ENCODE data around the gene GPR135.
A peak's percentile ranks its signal among the peaks of the same experiment; 100 is the strongest.

The GPR135 gene

GRCh38 chr14:59465316-59466135 is at the start of gene GPR135:
TSS of gene GPR135 (minus strand) at chr14:59465380. CDS start at chr14:59465226, 154 bp downstream.
- no peak for DNase-seq

DNA sequence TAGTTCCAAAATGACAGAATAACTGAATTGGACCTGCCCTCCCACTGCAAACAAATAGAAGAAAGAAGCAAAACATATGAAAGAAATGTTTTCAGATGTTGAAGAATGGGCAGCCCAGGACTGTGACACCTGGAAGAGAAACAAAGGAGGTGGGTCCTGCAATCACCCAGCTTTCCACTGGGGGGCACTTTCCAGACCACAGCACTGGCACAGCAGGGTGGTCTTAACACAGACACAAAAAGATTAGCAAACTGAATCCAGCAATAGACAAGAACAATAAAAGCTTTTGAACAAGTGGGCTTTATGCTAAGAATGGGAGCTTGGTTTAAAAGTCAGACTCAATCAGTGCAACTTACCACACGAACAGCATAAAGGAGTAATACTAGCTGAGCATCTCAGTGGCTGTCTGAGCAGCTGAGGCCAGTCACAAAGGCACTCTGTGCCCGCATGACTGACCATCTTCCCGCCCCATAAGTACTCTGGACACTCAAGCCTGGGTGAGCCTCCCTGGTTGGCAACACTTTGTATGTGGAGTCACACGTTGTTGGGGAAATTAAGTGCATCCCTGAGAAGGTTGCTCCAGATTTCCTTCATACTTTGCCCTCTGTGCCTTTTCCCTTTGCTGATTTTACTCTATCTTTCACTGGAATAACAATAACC is 46.9 kb upstream of the GPR135 start:
- DNase-seq, result peak; percentile 26

GRCh38 chr14:59510966-59511365 is 45.8 kb upstream of the GPR135 start:
- no peak for DNase-seq

GRCh38 chr14:59510001-59510400 is 44.8 kb upstream of the GPR135 start:
- DNase-seq, result no peak

- no peak for DNase-seq
Observed at GRCh38 chr14:59509101-59509500, 43.9 kb upstream of the GPR135 start.

DNA sequence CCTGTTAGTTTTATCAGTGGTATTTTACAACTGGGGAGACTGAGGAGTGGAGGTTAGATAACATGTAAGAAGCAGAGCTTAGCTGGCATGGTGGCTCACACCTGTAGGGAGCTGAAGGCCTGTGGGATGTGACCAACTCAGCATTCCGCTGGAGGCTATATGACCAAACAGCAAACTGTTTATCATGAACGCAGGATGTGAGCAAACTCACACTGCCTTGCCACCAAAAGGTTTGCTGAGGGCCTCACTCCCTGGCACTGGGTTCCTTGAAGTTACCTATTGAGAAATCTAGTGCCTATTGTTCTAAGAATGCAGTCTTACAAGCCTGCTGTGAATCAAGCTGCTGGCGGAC is 42.5 kb upstream of the GPR135 start:
- DNase-seq, result no peak

GRCh38 chr14:59507063-59507751 is 42.0 kb upstream of the GPR135 start:
- DNase-seq, result peak; percentile 81

- no peak for DNase-seq
Observed at GRCh38 chr14:59503256-59503655, 38.1 kb upstream of the GPR135 start.

GRCh38 chr14:59500732-59501131 is 35.6 kb upstream of the GPR135 start:
- no peak for DNase-seq

GRCh38 chr14:59492384-59492783 is 27.2 kb upstream of the GPR135 start:
- no peak for DNase-seq

DNA sequence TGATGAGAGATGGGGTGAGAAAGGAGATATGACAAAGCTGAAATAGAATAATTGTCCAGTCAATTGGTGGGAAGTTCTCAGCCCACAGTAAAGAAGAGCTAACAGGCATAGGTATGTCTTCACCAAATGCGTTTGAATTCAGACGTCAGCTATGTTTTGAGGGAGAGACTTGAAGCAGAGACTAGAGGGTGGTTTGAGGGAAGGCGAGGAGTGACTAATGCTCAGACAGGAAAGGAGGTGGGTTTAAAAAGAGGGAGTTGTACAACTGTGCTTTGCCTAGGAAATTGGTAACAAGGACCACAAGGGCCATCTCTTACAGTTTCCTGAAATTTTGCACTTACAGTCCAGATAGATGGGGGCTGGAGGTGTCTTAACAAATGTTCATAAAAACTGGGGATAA is 25.6 kb upstream of the GPR135 start:
- DNase-seq, result no peak

GRCh38 chr14:59484639-59485175 is 19.5 kb upstream of the GPR135 start:
- DNase-seq, result peak; percentile 79

- peak; percentile 97 for DNase-seq
Observed at GRCh38 chr14:59483819-59484638, 18.8 kb upstream of the GPR135 start, which contains the start of the genes JKAMP and L3HYPDH. TSS of gene JKAMP (plus strand) at chr14:59484517. CDS start at chr14:59484590, 73 bp downstream. TSS of gene L3HYPDH (minus strand) at chr14:59484408. CDS start at chr14:59484316, 92 bp downstream.

GRCh38 chr14:59483363-59483762 is 18.2 kb upstream of the GPR135 start:
- peak; percentile 58 for DNase-seq

GRCh38 chr14:59482541-59483331 is 17.6 kb upstream of the GPR135 start:
- peak; percentile 72 for DNase-seq

DNA sequence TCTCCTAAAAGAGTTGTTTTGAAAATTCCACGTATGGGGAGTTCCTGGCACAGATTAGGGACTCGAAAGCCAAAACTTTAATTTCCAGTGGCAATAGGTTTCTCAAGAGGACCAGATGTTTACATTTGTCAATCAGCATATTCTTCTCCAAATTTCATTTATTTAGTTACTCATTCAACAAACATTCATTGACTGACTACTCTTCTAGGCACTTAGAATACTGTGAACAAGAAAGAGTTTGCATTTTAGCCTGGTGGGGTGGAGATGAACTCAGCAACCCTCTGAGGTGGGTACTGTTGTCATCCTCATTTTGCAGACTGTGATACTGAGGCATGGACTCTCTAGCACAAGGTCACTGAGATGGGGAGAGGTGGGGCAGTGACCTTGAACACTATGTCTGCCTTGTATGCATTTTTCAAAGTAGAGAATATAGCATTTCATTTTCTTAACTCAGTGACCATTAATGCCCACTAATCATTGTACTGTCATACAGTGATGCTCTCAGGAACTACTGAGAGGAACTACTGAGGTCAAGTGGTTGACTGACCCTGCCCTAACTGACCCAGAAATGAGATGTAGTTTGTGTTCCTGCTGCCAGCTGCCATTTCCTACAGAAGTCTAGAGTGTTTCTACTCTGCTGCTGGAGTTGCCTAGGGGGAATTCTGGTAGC is 16.8 kb upstream of the GPR135 start:
- no peak for DNase-seq

GRCh38 chr14:59481407-59481806 is 16.2 kb upstream of the GPR135 start:
- DNase-seq, result no peak

DNA sequence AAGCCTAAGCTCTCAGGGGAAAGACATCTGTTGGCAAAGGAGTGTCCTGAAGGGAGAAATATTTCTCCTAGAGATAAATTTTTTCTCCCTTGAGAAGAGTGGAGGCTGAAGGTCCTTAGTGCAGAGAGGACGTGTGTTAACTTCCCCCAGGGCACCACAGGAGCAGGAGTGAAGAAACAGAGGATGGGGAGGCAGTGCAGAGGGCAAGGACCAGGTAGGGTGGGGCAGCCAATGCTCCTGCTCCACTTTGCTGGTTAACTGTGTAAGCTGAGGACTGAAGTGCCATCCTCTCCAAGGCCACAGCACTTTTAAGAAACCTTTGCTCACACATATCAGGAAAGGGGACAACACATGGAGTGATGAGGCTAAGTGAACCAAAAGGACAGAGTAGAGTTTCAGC is 15.0 kb upstream of the GPR135 start:
- DNase-seq, result no peak

- no peak for DNase-seq
Observed at GRCh38 chr14:59478540-59478939, 13.4 kb upstream of the GPR135 start.

GRCh38 chr14:59475709-59476108 is 10.5 kb upstream of the GPR135 start:
- no peak for DNase-seq

DNA sequence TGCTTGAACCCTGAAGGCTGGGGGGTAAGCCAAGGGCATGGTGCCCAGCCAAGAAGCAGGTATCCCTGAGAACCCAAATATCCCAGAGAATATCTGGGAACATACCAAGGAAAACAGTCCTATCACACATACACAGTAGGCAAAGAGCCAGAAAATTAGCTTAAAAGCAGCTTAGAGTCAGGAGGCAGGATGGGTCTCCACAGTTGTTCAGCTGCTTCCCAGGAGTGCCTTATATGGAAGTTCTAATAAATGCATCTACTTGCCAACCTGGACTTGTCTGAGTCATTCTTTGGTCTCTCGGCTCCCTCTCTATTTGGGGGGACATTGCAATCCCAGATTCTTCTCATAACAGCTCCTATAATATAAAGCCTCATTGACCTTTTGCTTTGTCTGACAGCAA is 9.0 kb upstream of the GPR135 start:
- DNase-seq, result no peak
